ENCODE measurements around the gene MACROH2A2. TPM values are rescaled to one million over a fixed set of nuclear protein-coding genes. Genes with fewer than 3 reads are reported as not detected.

Gene MACROH2A2
- total and polyA plus RNA-seq, 2 of the 4 experiments (the other 2 are of a cell fraction) = 16.1 to 17.4 TPM

GRCh38 chr10:70007116-70007820, 45.4 kb upstream of the MACROH2A2 start:
- no peak overlapping the region for H2AK5ac ChIP-seq (ENCODE audit: low read depth, low read length)
- no peaks in the 10 kb centered on the region for H3K9me3 ChIP-seq (ENCODE audit: control insufficient read depth, insufficient read depth, low read length)
- dilution Hi-C loops (cut with HindIII; ENCODE audit: low sequenced_read_pairs, unreplicated experiment) = no loop called here
- no peak overlapping the region for H2BK20ac ChIP-seq (ENCODE audit: low read depth, low read length)
- no peak overlapping the region for H3K4me3 ChIP-seq (ENCODE audit: insufficient read depth, low read depth, low read length)
- no peaks in the 10 kb centered on the region for H3K79me1 ChIP-seq (ENCODE audit: low read depth in 1 of 2, low read length in 2 of 2)
- DNase-seq (peak; percentile 49), ATAC-seq (ENCODE audit: low read depth) (no peak)
- no peak overlapping the region for H2BK15ac ChIP-seq (ENCODE audit: low read depth, low read length)
- no CpG with 5 or more reads among the region's 9 CpGs for WGBS, 2 experiments (ENCODE audit: extremely low coverage in 2 of 2, insufficient read length in 1 of 2)
- TF ChIP-seq RAD21 (IDR thresholded peaks at IDR 0.05; ENCODE audit: low read length) = no peak
- TF ChIP-seq BHLHE40 (IDR thresholded peaks at IDR 0.05; ENCODE audit: low read depth, low read length) = no peak
- TF ChIP-seq NFE2L2 (IDR thresholded peaks at IDR 0.05; ENCODE audit: low read depth, low read length) = no peak
- no peak for TF ChIP-seq CTCF (conservative IDR thresholded peaks at IDR 0.05; ENCODE audit: low read depth, low read length)
- TF ChIP-seq ELK1 (IDR thresholded peaks at IDR 0.05; ENCODE audit: borderline replicate concordance, low read depth, low read length) = no peak
- TF ChIP-seq CHD1 (IDR thresholded peaks at IDR 0.05; ENCODE audit: low read depth, low read length) = no peak
- TF ChIP-seq MAZ (IDR thresholded peaks at IDR 0.05; ENCODE audit: borderline replicate concordance, low read depth, low read length) = no peak
- TF ChIP-seq MAFK (IDR thresholded peaks at IDR 0.05; ENCODE audit: low read depth, low read length) = no peak
- no peak for TF ChIP-seq MXI1 (IDR thresholded peaks at IDR 0.05; ENCODE audit: borderline replicate concordance, low read depth, low read length)
- intact Hi-C loops (cut with micrococcal nuclease) = no loop called here
- H3K56ac ChIP-seq (ENCODE audit: extremely low read depth, insufficient read depth, low read length) = no peak overlapping the region
- no peaks in the 10 kb centered on the region for H3K9me1 ChIP-seq (ENCODE audit: insufficient read depth, low read length)
- no peak overlapping the region for H4K5ac ChIP-seq (ENCODE audit: low read depth, low read length)
- no peak overlapping the region for H3K23ac ChIP-seq (ENCODE audit: low read depth, low read length)
- POLR2A ChIA-PET (ENCODE audit: unreplicated experiment) = no interaction called here
- CTCF ChIA-PET = no interaction called here
- no peaks in the 10 kb centered on the region for H3K36me3 ChIP-seq (ENCODE audit: control insufficient read depth, insufficient read depth, low read length)
- no peak overlapping the region for H4K8ac ChIP-seq (ENCODE audit: low read depth in 2 of 2, low read length in 2 of 2)
- H3K27ac ChIP-seq (ENCODE audit: insufficient read depth, low read length) = no peak overlapping the region
- in situ Hi-C loops (cut with MboI; ENCODE audit: low sequenced_read_pairs) = no loop called here
- no peak overlapping the region for H2BK5ac ChIP-seq (ENCODE audit: low read depth, low read length, poor library complexity, severe bottlenecking)
- no peak overlapping the region for H3K4me2 ChIP-seq (ENCODE audit: low read depth, low read length)
- no peak overlapping the region for H2BK120ac ChIP-seq (ENCODE audit: low read depth, low read length)
- H2AFZ ChIP-seq (replicated peaks; ENCODE audit: low read length, poor library complexity) = no peak overlapping the region
- H3K4me1 ChIP-seq (ENCODE audit: control insufficient read depth, insufficient read depth, low read length) = no peaks in the 10 kb centered on the region
- BruUV-seq (replicated peaks) = no TSS peak
- no peak overlapping the region for H3K18ac ChIP-seq (ENCODE audit: low read depth, low read length)
- no peak overlapping the region for H3K14ac ChIP-seq (replicated peaks; ENCODE audit: low read depth, low read length)
- H2AK9ac ChIP-seq (replicated peaks; ENCODE audit: low read depth, low read length, poor library complexity) = no peak overlapping the region
- no peak overlapping the region for H4K91ac ChIP-seq (ENCODE audit: insufficient read depth, low read depth, low read length)
- H3K27me3 ChIP-seq (ENCODE audit: control insufficient read depth, insufficient read depth, low read length) = peaks cover 19% of the 10 kb centered on the region
- no peaks in the 10 kb centered on the region for H4K20me1 ChIP-seq (ENCODE audit: insufficient read depth, low read length)
- no peak overlapping the region for H3K9ac ChIP-seq (ENCODE audit: low read depth, low read length)
- no peak overlapping the region for H3K4ac ChIP-seq (ENCODE audit: low read depth, low read length)
